HEK293 (cell line): Measurements from ENCODE around the gene TAC4.

ENCODE experiments used
- HOXA7 ChIP-seq: sonication (generic); formaldehyde crosslinking; IDR thresholded peaks from 2 replicates; pipeline ENCODE4 v1.8.1; 2022; ENCODE audit warnings: missing genetic modification reagents, borderline replicate concordance
- HOXC10 ChIP-seq: sonication (generic); formaldehyde crosslinking; IDR thresholded peaks from 2 replicates; pipeline ENCODE4 v1.8.1; 2023; ENCODE audit warnings: mild to moderate bottlenecking, missing genetic modification reagents
- MEIS1 ChIP-seq: sonication (generic); formaldehyde crosslinking; IDR thresholded peaks from 2 replicates; pipeline ENCODE4 v1.8.1; 2022; ENCODE audit warnings: missing genetic modification reagents, mild to moderate bottlenecking, borderline replicate concordance
- TRIM28 ChIP-seq: IDR thresholded peaks from 2 replicates; pipeline ENCODE4 v1.6.1; 2011; ENCODE audit warnings: low read length, control low read depth, borderline replicate concordance
- ZFP3 ChIP-seq: fragments of 450-650 bp; formaldehyde crosslinking; IDR thresholded peaks from 2 replicates; pipeline ENCODE4 v1.5.1; 2016; ENCODE audit warnings: low read depth, missing biosample characterization, missing genetic modification characterization
- ZNF112 ChIP-seq: fragments of 450-650 bp; formaldehyde crosslinking; IDR thresholded peaks from 2 replicates; pipeline ENCODE4 v1.5.0; 2017; ENCODE audit warnings: missing biosample characterization, missing genetic modification characterization
- ZNF292 ChIP-seq: fragments of 450-650 bp; formaldehyde crosslinking; IDR thresholded peaks from 2 replicates; pipeline ENCODE4 v1.5.1; 2016; ENCODE audit warnings: low read depth, missing biosample characterization, missing genetic modification characterization, borderline replicate concordance
- ZNF433 ChIP-seq: fragments of 450-650 bp; formaldehyde crosslinking; IDR thresholded peaks from 2 replicates; pipeline ENCODE4 v1.5.1; 2016; ENCODE audit warnings: missing biosample characterization, missing genetic modification characterization, low read depth
- ZNF843 ChIP-seq: fragments of 450-650 bp; formaldehyde crosslinking; IDR thresholded peaks from 2 replicates; pipeline ENCODE4 v1.5.1; 2016; ENCODE audit warnings: missing biosample characterization, missing genetic modification characterization
- TF ChIP-seq, protein P1 (sequence below): fragments of 450-650 bp; formaldehyde crosslinking; IDR thresholded peaks from 2 replicates; pipeline ENCODE4 v1.5.1; 2016; ENCODE audit warnings: missing biosample characterization, missing genetic modification characterization
- TF ChIP-seq, protein P2 (sequence below): fragments of 450-650 bp; formaldehyde crosslinking; IDR thresholded peaks from 2 replicates; pipeline ENCODE4 v1.5.1; 2016; ENCODE audit warnings: missing biosample characterization, missing genetic modification characterization

GRCh38 chr17:49842846-49843245 is 5.0 kb downstream of the TAC4 start:
- TF ChIP-seq TRIM28 (no peak), HOXC10 (CRISPR knock-in tag) (no peak), ZNF112 (tag by site-specific recombination) (no peak), MEIS1 (CRISPR knock-in tag) (no peak), ZNF843 (tag by site-specific recombination) (no peak), ZNF433 (tag by site-specific recombination) (no peak), ZFP3 (tag by site-specific recombination) (no peak), ZNF292 (tag by site-specific recombination) (no peak), HOXA7 (CRISPR knock-in tag) (no peak)
- TF ChIP-seq, protein P1, sequence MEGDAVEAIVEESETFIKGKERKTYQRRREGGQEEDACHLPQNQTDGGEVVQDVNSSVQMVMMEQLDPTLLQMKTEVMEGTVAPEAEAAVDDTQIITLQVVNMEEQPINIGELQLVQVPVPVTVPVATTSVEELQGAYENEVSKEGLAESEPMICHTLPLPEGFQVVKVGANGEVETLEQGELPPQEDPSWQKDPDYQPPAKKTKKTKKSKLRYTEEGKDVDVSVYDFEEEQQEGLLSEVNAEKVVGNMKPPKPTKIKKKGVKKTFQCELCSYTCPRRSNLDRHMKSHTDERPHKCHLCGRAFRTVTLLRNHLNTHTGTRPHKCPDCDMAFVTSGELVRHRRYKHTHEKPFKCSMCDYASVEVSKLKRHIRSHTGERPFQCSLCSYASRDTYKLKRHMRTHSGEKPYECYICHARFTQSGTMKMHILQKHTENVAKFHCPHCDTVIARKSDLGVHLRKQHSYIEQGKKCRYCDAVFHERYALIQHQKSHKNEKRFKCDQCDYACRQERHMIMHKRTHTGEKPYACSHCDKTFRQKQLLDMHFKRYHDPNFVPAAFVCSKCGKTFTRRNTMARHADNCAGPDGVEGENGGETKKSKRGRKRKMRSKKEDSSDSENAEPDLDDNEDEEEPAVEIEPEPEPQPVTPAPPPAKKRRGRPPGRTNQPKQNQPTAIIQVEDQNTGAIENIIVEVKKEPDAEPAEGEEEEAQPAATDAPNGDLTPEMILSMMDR (tag by site-specific recombination), result no peak
- TF ChIP-seq, protein P2, sequence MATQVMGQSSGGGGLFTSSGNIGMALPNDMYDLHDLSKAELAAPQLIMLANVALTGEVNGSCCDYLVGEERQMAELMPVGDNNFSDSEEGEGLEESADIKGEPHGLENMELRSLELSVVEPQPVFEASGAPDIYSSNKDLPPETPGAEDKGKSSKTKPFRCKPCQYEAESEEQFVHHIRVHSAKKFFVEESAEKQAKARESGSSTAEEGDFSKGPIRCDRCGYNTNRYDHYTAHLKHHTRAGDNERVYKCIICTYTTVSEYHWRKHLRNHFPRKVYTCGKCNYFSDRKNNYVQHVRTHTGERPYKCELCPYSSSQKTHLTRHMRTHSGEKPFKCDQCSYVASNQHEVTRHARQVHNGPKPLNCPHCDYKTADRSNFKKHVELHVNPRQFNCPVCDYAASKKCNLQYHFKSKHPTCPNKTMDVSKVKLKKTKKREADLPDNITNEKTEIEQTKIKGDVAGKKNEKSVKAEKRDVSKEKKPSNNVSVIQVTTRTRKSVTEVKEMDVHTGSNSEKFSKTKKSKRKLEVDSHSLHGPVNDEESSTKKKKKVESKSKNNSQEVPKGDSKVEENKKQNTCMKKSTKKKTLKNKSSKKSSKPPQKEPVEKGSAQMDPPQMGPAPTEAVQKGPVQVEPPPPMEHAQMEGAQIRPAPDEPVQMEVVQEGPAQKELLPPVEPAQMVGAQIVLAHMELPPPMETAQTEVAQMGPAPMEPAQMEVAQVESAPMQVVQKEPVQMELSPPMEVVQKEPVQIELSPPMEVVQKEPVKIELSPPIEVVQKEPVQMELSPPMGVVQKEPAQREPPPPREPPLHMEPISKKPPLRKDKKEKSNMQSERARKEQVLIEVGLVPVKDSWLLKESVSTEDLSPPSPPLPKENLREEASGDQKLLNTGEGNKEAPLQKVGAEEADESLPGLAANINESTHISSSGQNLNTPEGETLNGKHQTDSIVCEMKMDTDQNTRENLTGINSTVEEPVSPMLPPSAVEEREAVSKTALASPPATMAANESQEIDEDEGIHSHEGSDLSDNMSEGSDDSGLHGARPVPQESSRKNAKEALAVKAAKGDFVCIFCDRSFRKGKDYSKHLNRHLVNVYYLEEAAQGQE (tag by site-specific recombination), result no peak
